Endothelial cell (in vitro differentiated cells): Measurements from ENCODE around the gene ELAVL1. TPM values are rescaled to one million over a fixed set of nuclear protein-coding genes. Genes with fewer than 3 reads are reported as not detected.

Experiments used
- DNase-seq: peaks from one replicate; pipeline ENCODE4 v3.0.0; 2021; ENCODE audit warnings: low spot score
- H3K27ac Mint-ChIP-seq: one replicate; pipeline ENCODE4 v1.8.0; 2021; ENCODE audit warnings: mixed read lengths, inconsistent platforms; ENCODE audit not compliant: unreplicated experiment
- H3K27me3 Mint-ChIP-seq: one replicate; pipeline ENCODE4 v1.8.0; 2021; ENCODE audit warnings: mild to moderate bottlenecking, moderate library complexity, mixed read lengths, inconsistent platforms; ENCODE audit not compliant: unreplicated experiment
- H3K36me3 Mint-ChIP-seq: one replicate; pipeline ENCODE4 v1.8.0; 2021; ENCODE audit warnings: mild to moderate bottlenecking, low read depth, mixed read lengths, inconsistent platforms; ENCODE audit not compliant: unreplicated experiment
- H3K4me1 Mint-ChIP-seq: one replicate; pipeline ENCODE4 v1.8.0; 2021; ENCODE audit warnings: mild to moderate bottlenecking, mixed read lengths, inconsistent platforms; ENCODE audit not compliant: unreplicated experiment
- H3K4me3 Mint-ChIP-seq: one replicate; pipeline ENCODE4 v1.8.0; 2021; ENCODE audit warnings: mild to moderate bottlenecking, mixed read lengths, inconsistent platforms; ENCODE audit not compliant: unreplicated experiment
- H3K9me3 Mint-ChIP-seq: one replicate; pipeline ENCODE4 v1.8.0; 2021; ENCODE audit warnings: mixed read lengths, inconsistent platforms; ENCODE audit not compliant: unreplicated experiment
- total RNA-seq: library from RNA; stranded (reverse); fragmentation: NEBNext Ultra II Directional; extraction: Animal tissue kit (Norgen Biotek cat#: 25700); gene quantifications from one replicate; pipeline ENCODE4 v1.2.1, GENCODE V29; 2021; ENCODE audit not compliant: unreplicated experiment
- TF ChIP-seq, protein P1 (sequence below): fragments of 200-600 bp; sonication (generic); IDR thresholded peaks from one replicate; pipeline ENCODE4 v1.5.0; 2021; ENCODE audit warnings: antibody characterized with exemption; ENCODE audit not compliant: unreplicated experiment

Gene ELAVL1
- total RNA-seq, 1 donor from 2014 or later, result 135 TPM

DNA sequence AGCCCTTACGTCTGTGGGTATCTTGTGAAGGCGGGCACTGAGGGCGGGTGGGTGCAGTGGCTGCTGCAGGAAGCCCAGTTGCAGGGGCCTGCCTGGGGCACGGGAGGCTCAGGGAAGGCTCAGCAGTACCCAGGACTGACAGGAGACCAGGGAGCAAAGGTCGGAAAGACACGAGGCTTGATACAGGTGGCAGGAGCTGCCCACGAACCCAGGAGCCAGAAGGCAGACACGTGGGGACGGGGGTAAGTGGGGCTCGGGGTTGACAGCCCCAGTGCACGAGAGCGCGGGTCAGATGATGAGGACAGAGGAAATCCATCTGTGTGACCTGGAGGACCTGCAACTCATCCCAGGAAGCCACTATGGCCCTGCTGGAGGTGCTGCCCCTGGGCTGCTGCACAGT lies 25.3 kb downstream of the ELAVL1 start:
- H3K9me3 Mint-ChIP-seq, result no peaks in the 10 kb centered on the region
- peaks cover 33% of the 10 kb centered on the region for H3K36me3 Mint-ChIP-seq
- no peaks in the 10 kb centered on the region for H3K4me1 Mint-ChIP-seq
- TF ChIP-seq, protein P1, sequence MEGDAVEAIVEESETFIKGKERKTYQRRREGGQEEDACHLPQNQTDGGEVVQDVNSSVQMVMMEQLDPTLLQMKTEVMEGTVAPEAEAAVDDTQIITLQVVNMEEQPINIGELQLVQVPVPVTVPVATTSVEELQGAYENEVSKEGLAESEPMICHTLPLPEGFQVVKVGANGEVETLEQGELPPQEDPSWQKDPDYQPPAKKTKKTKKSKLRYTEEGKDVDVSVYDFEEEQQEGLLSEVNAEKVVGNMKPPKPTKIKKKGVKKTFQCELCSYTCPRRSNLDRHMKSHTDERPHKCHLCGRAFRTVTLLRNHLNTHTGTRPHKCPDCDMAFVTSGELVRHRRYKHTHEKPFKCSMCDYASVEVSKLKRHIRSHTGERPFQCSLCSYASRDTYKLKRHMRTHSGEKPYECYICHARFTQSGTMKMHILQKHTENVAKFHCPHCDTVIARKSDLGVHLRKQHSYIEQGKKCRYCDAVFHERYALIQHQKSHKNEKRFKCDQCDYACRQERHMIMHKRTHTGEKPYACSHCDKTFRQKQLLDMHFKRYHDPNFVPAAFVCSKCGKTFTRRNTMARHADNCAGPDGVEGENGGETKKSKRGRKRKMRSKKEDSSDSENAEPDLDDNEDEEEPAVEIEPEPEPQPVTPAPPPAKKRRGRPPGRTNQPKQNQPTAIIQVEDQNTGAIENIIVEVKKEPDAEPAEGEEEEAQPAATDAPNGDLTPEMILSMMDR, result no peak
- no peak overlapping the region for H3K4me3 Mint-ChIP-seq
- no peak for DNase-seq
- no peak overlapping the region for H3K27ac Mint-ChIP-seq
- H3K27me3 Mint-ChIP-seq, result peaks cover 13% of the 10 kb centered on the region

DNA sequence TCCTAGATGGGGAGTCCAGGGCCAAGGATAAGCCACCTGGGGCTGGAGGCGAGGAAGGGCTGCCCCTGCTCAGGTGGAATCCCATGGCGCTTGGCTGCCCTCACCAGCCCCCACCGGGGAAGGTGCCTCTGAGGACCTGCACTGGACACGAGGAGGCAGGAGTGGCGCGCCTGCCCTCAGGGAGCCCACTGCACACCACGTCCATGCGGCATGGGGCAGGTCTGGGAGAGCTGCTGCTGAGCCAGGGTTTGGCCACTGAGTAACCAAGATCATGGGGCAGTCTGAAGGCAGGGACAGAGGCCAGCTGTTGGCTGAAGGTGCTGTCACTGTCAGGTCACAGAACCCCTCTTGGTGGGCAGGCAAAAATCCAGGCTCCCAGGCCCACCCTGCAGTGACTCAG lies 25.9 kb downstream of the ELAVL1 start:
- H3K36me3 Mint-ChIP-seq, result peaks cover 34% of the 10 kb centered on the region
- no peak for DNase-seq
- H3K9me3 Mint-ChIP-seq, result no peaks in the 10 kb centered on the region
- no peaks in the 10 kb centered on the region for H3K4me1 Mint-ChIP-seq
- H3K27ac Mint-ChIP-seq, result no peak overlapping the region
- H3K4me3 Mint-ChIP-seq, result no peak overlapping the region
- TF ChIP-seq, protein P1, result no peak
- peaks cover 13% of the 10 kb centered on the region for H3K27me3 Mint-ChIP-seq

DNA sequence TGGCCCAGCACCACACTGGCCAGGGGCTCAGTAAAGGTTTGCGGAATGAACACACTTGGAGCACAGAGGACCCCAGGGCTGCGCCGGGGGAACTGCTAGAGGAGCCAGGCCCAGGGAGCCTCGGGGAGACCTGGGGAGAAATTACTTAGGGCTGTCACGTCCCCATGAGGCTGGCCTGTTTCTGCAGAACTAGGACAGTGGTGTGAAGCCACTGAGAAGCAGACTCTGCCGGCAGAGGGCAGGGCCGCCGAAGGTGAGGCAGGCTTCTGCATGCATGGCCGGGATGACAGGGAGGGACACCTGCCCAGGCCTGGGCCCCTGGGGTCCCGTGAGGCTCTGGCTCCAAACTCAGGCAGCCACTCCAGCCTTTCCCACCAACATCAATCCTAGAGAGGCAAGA lies 26.4 kb downstream of the ELAVL1 start:
- DNase-seq, result no peak
- no peaks in the 10 kb centered on the region for H3K4me1 Mint-ChIP-seq
- H3K27me3 Mint-ChIP-seq, result peaks cover 12% of the 10 kb centered on the region
- no peak overlapping the region for H3K27ac Mint-ChIP-seq
- H3K9me3 Mint-ChIP-seq, result no peaks in the 10 kb centered on the region
- H3K36me3 Mint-ChIP-seq, result peaks cover 35% of the 10 kb centered on the region
- H3K4me3 Mint-ChIP-seq, result no peak overlapping the region
- TF ChIP-seq, protein P1, result no peak

DNA sequence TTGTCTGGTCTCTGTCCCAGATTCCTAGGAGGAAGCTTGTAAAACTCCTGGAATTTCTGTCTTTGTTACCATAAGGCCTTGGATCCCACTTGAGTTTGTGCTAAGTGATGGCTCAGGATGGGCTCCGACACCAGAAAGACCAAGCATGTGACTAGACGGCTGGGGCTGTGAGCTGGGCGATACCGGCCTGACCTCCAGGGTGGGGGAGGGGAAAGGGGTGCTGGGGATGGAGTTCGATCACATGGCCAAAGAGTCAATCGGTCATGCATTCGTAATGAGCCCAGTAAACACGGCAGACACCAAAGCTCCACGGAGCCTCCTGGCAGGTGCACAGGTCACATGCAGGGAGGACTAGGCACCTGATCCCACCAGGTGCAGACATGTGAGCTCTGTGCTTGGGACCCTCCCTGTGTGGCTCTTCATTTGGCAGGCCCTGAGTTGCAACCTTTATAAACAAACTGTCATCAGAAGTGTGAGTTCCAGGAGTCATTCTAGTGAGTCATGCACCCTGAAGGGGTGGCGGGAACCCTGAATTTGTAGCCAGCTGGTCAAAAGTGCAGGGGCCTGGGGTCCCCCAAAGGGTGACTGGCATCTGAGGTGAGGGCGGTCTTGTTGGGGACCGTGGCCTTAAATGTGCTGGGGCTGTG lies 27.1 kb downstream of the ELAVL1 start:
- TF ChIP-seq, protein P1, result no peak
- H3K27ac Mint-ChIP-seq, result no peak overlapping the region
- no peak for DNase-seq
- H3K4me1 Mint-ChIP-seq, result no peaks in the 10 kb centered on the region
- H3K36me3 Mint-ChIP-seq, result peaks cover 38% of the 10 kb centered on the region
- no peak overlapping the region for H3K4me3 Mint-ChIP-seq
- peaks cover 9% of the 10 kb centered on the region for H3K27me3 Mint-ChIP-seq
- H3K9me3 Mint-ChIP-seq, result no peaks in the 10 kb centered on the region

DNA sequence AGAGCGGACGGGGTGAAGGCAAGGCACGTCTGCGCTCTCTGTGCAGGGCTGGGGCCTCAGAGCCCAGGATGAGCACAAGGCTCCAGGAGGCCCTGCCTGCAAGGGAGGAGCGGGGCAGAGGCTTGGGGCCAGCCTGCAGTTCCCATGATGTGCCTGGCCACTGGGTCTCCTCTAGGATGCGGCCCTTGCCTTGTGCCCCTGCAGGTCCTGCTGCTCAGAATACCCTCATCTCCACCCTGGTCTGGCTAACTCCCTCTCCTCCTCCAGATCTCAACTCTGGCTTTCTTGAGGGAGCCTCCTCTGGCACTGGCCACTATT lies 27.8 kb downstream of the ELAVL1 start:
- no peak for DNase-seq
- peaks cover 9% of the 10 kb centered on the region for H3K27me3 Mint-ChIP-seq
- H3K9me3 Mint-ChIP-seq, result no peaks in the 10 kb centered on the region
- H3K4me1 Mint-ChIP-seq, result no peaks in the 10 kb centered on the region
- H3K27ac Mint-ChIP-seq, result no peak overlapping the region
- peaks cover 35% of the 10 kb centered on the region for H3K36me3 Mint-ChIP-seq
- TF ChIP-seq, protein P1, result no peak
- H3K4me3 Mint-ChIP-seq, result no peak overlapping the region
